Dermis microvascular lymphatic vessel endothelial cell (primary cell): ENCODE data around the gene ASPN. TPM values are rescaled to one million over a fixed set of nuclear protein-coding genes. Genes with fewer than 3 reads are reported as not detected.

Experiments used
- DNase-seq, 2 donors: peaks; one replicate each; pipeline versions ENCODE4 v3.0.0 to v3.0.0-alpha.2; 2010; ENCODE audit warnings: low read depth in 2 of 2
- total RNA-seq: library from RNA; depleted of rRNA; stranded (reverse); fragments of >200 nt; gene quantifications from 2 replicates; pipeline ENCODE4 v1.2.1, GENCODE V29; 2014

ASPN gene
- total RNA-seq, 1 donor from 2014 or later = not detected

DNA sequence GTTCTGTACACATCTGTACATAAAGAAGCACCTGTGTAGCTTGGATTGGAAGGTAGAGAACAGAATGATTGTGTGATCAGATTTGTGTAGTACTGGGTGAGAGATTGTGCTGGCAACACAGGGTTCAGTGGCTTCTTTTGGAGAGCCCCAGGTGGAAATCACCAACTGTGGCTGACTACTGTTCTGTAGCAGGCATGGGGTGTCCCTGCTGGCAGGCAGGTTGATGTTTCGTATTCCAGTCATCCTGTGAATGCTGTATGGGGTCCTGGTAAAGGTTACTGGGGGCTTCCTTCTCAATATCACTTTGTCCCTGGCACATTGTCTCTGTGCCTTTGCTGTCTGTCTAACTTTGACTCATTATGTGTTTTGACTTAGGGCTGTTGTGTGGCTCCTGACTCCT, 5.3 kb downstream of the ASPN start:
- DNase-seq = no peak

- no peak for DNase-seq
Observed at GRCh38 chr9:92474587-92474986, 7.7 kb downstream of the ASPN start.

- DNase-seq = no peak
Observed at GRCh38 chr9:92468206-92468605, 14.1 kb downstream of the ASPN start.

DNA sequence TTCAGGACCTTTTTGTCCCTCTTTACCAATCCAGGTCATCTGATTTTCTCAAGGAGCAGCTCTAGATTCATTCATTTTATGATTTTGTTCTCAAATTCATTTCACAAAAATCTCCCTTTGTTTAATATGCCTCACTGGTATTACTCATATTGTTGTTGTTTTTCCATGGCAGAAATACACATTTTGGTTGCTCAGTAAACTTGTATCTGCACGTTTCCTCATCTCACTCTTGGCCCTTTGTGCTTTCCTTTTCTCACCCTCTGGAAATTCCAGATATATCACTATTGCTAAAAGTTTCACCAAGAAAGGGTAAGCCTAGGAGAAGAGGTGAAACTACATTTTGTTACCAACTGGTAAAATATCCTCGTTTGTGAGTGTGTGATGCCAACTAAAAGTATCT, 14.8 kb downstream of the ASPN start:
- DNase-seq = no peak

DNA sequence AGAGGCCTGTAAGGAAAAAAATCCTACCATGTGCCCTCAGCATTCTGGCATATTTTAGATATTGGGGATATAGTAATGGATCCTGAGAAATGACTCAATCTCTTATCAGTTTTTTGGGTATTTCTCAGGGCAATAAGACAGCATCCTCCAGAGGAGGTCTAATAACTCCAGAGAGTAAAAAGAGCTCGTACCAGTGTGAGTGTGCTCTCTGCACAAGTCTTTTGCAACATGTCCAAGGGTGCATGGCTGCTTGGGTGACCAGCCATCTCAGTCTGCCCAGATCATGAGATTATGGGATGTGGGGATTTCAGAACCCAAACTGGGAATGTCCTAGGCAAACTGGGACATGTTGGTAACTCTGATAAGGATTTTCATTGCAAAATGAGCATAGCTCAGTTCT, 15.3 kb downstream of the ASPN start:
- no peak for DNase-seq

DNA sequence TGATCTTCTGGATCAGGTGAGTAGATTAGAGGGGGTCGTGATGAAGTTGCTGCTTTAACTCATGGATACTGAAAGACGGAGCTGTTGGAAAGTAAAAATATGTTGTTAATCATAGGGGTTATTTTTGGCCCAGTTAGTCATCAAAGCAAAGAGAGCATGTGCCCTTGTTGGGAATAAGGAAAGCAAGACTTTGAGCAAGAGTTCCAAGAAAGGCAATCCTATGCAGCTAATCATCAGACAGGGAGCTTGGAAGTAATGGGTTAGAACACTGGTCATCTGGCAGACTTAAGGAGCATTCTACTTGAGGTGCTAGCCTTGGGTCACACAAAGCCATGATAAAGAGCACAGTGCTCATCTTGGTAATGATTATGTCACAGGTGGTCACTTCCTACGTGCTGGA, 18.3 kb downstream of the ASPN start:
- no peak for DNase-seq

GRCh38 chr9:92463387-92463786, 18.9 kb downstream of the ASPN start:
- no peak for DNase-seq

GRCh38 chr9:92457576-92457975, 24.7 kb downstream of the ASPN start:
- DNase-seq = no peak

DNA sequence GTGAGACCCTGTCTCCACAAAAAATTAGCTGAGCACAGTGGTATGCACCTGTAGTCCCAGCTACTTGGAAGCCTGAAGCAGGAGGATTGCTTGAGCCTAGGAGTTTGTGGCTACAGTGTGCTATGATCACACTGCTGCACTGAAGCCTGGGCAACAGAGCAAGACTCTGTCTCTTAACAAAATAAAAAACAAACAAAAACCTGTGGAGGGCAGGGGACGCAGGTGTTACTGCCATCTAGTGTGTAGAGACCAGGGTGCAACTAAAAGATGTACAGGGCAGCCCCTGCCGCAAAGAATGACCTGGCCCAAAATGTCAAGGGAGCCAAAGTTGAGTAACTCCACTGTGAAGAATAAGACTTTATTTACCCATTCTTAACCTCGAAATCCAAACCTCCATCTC, 27.1 kb downstream of the ASPN start:
- DNase-seq = peak in 1 of 2 donors; percentile 10

DNA sequence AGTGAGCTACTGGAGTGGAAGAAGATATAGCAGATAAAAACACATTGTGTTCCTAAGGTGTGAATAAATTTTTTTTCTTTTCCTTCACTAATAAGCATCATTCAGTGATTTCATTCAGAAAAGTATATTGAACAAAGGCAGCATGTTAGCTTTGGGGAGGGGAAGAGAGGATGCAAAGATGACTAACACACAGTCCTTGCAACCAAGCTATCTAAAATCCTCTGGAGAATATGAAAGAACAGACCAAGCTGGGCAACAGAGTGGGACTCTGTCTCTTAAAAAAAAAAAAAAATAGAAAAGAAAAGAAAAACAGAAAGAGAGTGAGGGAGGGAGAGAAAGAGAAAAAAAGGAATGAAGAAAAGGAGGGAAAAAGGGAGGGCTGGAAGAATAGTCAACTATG, 35.8 kb downstream of the ASPN start:
- DNase-seq = no peak

- no peak for DNase-seq
Observed at GRCh38 chr9:92444841-92445240, 37.5 kb downstream of the ASPN start.

- DNase-seq = no peak
Observed at GRCh38 chr9:92440751-92441046, 41.6 kb downstream of the ASPN start.

DNA sequence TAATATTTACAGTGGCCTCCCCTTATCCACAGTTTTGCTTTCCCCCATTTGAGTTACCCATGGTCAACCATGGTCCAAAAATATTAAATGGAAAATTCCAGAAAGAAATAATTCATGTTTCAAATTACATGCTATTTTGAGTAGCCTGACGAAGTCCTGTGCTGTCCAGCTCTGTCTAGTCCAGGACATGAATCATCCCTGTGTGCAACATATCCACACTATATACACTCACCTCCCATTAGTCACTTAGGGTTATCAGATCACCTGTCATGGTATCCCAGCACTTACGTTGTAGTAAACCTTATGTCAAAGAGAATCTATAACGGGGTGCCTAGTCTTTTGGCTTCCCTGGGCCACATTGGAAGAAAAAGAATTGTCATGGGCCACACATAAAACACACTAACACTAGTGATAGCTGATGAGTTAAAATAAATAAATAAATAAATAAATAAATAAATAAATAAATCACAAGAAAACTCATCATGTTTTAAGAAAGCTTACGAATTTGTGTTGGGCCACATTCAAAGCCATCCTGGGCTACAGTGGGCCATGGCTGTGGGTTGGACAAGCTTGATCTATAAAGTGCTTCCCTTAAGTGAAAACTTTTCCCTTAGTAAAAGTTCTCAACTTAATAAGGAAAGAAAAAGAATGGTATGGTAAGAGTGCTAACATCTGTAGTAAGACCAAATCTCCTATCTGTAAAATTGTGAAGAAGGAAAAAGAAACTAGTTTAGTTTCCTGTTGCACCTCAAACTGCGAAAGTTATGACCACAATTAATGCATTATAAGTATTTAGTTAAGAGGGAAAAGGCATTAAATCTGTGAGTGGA, 42.2 kb downstream of the ASPN start:
- peak; percentile 5 to 76 for DNase-seq

GRCh38 chr9:92438900-92439526, 43.3 kb downstream of the ASPN start:
- DNase-seq = peak; percentile 21 to 40

- DNase-seq = no peak
Observed at GRCh38 chr9:92435263-92435662, 47.0 kb downstream of the ASPN start.

- no peak for DNase-seq
Observed at GRCh38 chr9:92432972-92433548, 49.2 kb downstream of the ASPN start.

- no peak for DNase-seq
Observed at GRCh38 chr9:92432350-92432749, 50.0 kb downstream of the ASPN start.

DNA sequence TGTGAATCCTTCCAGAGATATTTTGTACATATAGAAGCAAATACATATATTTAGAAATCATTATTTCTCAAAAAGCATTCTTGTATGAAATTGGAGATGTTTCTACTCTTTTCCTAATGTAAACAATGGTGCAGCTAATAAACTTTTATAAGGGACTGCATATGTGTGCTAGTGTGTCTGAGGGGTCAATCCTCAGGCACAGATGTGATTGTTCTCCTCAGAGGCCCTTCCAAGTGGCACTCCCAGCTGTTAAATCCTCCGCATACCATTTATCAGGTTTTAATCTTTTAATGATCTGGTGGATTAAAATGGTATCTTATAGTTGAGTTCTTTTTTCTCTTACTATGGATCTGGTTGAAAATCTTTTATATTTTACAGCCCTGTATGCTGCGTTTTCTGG, 52.5 kb downstream of the ASPN start:
- DNase-seq = no peak

- no peak for DNase-seq
Observed at GRCh38 chr9:92426501-92427145, 55.7 kb downstream of the ASPN start.

- DNase-seq = no peak
Observed at GRCh38 chr9:92425474-92425873, 56.8 kb downstream of the ASPN start.

GRCh38 chr9:92424340-92424739, 58.0 kb downstream of the ASPN start, which contains the start of gene OMD:
TSS of gene OMD (minus strand) at chr9:92424471. CDS start at chr9:92417558, 6,913 bp downstream.
- no peak for DNase-seq

GRCh38 chr9:92423612-92424011, 58.7 kb downstream of the ASPN start:
- no peak for DNase-seq
